CD4-positive, alpha-beta T cell treated with Interleukin-1 beta for 1 hour (primary cell): ENCODE data around the gene TYSND1.
"Not testable (repeated sequence)": the region's sequence is repeated elsewhere in the genome, so short reads cannot be mapped to it uniquely, and the experiment has no call there.

ENCODE experiments used
- DNase-seq, 2 donors: peaks; one replicate each; pipeline ENCODE4 v3.0.0-alpha.2; 2020 to 2022

Gene TYSND1

DNA sequence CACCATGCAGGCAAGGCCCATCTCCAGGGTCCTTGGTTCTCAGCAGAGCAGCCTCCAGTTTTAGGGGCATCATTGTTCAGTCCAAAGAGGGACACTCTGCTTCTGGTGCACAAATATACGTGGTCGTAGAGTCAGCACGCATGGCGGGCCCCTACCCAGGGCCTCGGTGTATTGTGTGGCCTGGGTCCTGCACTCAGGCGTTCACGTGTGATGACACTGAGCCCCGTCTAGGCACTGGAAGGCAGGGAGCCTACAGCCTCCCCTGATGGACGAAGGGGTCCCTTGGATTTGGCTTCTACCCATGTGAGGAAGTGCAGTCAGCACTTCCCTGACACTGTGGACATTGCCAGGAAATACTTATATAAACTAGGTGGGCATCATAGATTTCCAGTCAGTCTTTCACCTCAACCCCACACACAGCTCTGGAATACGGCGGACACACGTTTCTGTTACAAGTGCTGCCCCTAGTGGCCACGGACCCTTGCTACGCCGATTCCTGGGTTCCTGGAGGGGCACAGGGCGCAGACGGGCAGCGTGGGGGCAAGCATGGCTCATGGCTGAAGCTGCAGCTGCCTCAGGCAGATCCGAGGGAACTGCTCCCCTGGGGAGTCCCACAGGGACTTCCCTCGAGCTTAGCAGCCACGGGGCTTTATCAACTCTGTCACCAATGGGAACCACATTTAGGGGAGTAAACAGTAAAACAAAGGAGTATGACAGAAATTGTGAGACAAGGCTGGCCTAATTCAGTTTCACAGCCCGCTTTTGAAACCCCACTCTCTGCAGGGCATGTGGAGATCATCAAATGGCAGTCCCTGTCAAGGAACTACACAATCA, 39.3 kb downstream of the TYSND1 start:
- peak in 1 of 2 donors; percentile 21 for DNase-seq

DNA sequence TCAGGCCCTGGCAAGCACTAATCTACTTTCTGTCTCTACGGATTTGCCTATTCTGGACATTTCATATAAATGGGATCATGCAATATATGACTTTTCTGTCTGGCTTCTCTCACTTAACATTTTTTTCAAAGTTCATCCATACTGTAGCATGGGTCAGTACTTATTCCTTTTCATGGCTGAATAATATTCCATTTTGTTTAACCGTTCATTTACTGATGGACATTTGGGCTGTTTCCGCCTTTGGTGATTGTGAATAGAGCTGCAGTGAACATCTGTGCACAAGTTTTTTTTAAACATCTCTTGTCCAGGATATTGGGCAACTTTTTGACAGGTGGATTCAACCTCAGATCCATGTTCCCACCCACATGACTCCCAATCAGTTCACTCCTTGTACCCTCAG, 44.8 kb downstream of the TYSND1 start:
- DNase-seq: no peak

DNA sequence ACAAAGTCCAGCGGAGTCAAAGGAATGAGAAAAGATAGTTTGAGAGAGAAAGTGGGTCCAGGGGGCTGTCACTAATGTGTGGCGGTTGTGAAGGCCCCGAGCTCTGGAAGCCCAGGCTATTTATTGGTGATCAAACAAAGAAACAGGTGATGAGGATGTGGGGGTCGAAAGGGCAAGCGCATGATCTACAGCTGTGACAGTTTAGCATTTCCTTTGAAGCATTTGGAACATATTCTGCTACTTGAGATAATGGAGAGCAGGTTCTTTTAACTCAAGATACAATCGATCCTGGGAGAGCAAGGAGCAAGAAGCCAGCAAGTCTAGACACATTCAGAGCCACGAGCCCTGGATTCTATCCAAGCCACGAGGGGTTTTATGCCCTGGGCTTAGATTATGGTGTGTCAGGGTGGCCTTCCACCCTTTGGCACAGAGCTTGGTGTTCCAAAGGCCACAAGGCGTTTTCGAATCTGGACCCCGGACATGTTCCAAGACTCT, 45.4 kb downstream of the TYSND1 start:
- not testable (repeated sequence) for DNase-seq

DNA sequence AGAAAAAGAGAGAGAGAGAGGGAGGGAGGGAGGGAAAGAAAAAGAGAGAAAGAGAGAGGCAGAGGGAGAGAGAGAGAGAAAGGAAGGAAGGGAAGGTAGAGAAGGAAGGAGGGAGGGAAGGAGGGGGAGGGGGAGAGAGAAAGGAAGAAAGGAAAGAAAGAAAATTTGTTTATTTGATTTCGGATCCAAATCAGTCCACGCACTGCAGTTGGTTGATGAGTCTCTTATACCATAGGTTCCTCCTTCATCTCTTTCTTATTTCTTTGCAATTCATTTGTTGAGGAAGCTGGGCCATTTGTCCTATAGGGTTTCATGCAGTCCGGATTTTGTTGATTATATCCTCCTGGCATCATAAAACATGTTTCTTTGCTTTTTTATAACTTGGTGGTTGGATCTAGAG, 48.2 kb downstream of the TYSND1 start:
- no peak for DNase-seq

DNA sequence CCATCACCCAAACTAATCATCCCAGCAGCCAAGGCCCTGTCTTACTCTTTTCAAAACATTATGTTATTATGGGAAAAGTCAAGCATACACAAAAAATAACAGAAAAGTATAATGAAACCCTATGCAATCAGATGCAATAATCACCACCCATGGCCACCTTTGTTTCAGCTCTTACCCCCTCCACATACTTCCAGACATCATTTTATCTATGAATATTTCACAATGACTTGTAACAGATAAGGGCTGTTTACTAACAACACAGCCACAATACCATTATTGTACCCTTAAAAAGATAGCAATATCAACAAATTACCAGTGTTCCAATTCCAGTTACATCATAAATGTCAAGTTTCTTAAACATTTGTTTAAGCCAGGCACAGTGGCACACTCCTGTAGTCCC, 49.0 kb downstream of the TYSND1 start:
- no peak for DNase-seq

DNA sequence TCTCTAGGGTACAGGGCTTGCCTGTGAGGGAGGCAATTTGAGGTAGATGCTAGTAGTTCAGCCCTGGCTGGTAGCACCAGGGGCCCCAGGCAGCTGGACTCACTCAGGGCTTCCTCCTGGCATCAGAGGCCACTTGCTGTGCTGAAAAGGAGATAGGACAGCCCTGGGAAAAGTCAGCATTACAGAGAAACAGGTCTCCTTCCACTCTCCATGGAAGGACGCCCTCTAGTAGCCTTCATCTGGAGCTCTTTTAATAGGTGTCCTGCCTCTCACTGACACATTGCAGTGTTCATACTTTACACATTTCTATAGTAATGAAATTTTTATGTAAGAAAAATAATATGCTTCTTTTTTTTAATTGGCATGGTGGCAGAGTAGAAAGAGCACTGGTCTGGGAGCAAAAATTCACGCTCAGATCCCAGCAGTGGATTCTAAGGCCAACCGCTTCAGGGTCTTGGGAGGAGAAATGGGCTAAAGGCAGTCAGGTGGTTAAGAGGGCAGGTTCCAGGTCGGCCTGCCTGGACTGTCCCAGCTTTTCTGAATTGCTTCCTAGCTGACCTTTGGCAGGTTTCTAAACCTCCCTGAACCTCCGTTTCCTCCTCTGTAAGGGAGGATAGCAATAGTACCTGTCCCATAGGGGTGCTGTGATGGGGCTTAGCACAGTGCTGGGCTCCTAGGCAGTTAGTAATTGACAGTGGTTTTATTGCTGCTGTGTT, 49.6 kb downstream of the TYSND1 start:
- DNase-seq: no peak

DNA sequence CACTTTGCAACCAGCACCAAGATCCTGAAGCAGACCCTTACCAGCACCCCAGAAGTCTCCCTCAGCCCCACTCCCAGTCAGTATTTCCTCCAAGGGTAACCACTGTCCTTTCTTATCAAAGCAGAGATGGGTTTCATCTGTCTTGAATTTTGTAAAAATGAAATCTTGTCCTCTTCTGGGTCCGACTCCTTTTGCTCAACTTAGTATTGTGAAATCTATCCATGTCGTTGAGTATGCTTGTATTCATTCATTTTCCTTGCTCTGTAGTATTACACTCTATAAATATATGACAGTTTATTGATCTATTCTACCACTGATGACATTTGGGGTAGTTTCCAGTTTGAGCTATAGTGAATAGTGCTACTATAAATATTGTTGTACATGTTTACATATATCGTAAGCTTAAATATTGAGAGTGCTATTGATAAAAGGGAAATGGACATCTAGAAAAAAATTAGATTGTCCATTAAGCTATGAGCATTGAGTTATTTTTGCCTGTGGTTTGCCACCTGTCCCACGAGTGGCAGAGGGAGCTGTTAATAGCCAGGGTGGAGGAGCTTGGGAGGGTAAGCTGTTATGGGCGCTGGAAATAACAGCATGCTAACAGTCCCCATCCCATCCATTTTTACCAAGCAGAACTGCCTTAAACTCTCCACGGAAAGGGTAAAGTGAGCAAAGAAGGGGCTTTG, 50.3 kb downstream of the TYSND1 start:
- no peak for DNase-seq

DNA sequence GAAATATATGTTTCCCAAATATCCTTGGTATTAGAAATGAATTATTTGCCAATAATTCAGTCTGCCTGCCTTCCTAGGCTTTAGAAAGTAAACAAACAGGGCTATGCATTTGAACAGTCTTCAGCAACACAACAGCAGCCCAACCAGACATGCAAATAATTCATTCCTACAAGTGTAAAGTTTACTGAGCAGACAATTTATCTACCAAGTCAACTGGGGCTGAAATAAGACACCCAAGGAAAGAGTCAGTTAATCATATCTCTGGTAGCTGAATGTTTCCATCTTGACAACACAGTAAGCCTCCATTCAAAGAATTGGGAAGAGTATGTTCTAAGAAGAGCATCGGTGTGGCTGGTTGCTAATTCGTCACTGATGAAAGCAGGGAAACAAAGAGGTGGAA, 52.2 kb downstream of the TYSND1 start:
- DNase-seq: no peak

DNA sequence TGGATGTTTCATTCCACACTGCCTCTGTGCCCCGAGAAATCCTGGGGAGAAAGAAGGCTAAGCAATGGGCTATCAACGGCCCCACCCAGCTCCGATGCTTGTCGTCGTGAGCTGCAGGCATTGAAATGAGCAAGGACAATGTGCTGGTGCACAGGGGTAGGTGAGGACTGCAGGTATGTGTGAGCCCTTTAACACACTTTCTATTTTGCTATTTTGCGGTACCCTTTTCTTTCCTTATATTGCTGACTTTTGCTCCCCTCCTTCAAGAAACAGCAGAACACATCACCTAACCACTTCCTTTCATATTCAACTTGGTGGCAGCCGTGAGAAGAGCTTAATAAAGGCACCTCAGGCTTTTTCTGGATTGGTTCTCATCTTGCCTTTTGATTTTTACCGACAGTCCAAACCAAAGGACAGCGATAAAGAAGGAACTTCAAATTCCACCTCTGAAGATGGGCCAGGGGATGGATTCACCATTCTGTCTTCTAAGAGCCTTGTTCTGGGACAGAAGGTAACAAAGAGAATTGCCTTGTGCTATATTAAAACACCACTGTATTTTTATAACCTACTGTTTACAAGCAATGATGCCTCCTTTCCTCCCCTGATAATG, 53.1 kb downstream of the TYSND1 start:
- peak in 1 of 2 donors; percentile 53 for DNase-seq

DNA sequence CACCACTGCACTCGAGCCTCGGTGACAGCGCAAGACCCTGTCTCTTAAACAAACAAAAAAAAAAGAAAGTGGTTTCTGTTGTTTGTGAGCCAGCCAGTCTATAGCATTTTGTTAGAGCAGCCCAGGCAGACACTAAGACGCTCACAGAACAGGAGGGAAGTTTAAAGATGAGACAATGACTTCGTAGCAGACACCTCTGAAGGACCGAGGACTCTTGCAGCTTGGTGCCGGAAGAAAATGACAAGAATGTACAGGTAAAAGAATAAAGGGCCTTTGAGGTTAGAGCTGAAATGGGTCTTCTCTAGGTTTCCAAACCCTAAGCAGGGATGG, 54.1 kb downstream of the TYSND1 start:
- no peak for DNase-seq

DNA sequence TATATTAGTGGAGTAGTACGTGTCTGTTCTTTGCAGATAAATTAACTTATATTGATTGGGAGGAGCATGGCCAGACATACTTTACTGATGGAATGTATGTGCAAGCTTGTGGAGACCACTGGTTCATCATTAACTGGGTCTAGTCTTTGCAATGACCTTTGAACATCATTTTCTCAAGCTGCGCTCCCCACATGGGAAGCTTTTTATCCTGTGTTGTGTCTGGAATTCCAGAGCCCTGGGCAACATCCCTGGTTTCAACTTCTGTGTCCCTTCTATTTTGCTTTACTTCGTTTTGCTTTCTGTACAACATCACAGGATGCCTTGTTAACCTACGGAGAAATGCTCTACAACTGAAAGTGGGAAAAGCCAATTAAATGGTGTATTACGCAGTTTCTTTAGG, 55.5 kb downstream of the TYSND1 start:
- DNase-seq: no peak

DNA sequence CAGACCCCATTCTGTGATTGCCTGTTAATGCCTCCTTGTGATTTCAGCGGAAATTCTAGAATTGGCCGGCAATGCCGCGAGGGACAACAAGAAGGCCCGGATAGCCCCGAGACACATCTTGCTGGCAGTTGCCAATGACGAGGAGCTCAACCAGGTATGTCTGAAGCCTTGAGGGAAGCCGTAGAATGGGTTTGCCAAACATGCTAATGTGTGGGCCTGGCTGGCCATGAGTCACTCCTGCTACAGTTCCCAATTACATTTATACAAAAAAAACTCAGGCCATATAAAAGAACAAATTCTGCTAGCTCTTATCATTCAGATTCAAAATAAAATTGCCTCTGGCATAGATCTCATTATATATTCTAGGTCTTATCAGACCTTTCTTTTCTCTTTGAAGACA, 56.5 kb downstream of the TYSND1 start:
- no peak for DNase-seq

DNA sequence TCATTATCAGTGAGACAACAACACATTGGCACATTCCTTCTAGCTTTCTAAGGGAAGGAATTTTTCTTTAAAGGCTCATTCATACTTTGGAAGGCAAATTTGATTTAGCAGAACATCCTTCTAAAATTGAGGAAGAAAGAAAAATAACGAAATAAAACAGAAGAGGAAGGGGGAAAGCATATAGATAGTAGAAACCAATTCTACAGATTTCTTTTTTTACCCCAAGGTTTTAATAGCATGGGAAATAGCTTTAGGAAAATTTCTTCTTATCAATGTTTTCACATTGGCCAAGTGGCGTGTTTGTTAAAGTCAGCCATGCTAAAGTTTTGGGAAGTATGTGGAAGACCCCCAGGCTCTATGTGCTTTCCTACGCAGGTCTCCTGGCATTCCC, 58.2 kb downstream of the TYSND1 start:
- no peak for DNase-seq
